ENCODE results near the gene MGLL. TPM values are rescaled to one million over a fixed set of nuclear protein-coding genes. Genes with fewer than 3 reads are reported as not detected.

Gene MGLL
- total and polyA plus RNA-seq, 4 donors: 9.4 to 277 (median 74.2) TPM

- Histone ChIP-seq H3K4me1 (ENCODE audit: control insufficient read depth in 4 of 4, insufficient read depth in 4 of 4, low read length in 3 of 4) (no peaks in the 10 kb centered on the region), H3K36me3 (ENCODE audit: control insufficient read depth in 4 of 4, insufficient read depth in 3 of 4, low read depth in 1 of 4, low read length in 3 of 4) (no peaks in the 10 kb centered on the region), H3K27ac (ENCODE audit: low read depth in 1 of 2, low read length in 2 of 2) (no peak overlapping the region), H3K9ac (ENCODE audit: low read depth in 1 of 2, low read length in 2 of 2) (no peak overlapping the region), H3K4me3 (ENCODE audit: low read depth in 1 of 3, low read length in 3 of 3) (no peak overlapping the region), H3K27me3 (ENCODE audit: control insufficient read depth in 4 of 4, insufficient read depth in 4 of 4, low read length in 3 of 4) (no peaks in the 10 kb centered on the region), H3K9me3 (ENCODE audit: control insufficient read depth in 4 of 4, low read length in 3 of 4) (no peaks in the 10 kb centered on the region)
- TF ChIP-seq FOXA1 (IDR thresholded peaks at IDR 0.05): no peak
- TF ChIP-seq CTCF (IDR thresholded peaks at IDR 0.05; ENCODE audit: low read depth, low read length, missing input control): no peak
- no peak for TF ChIP-seq RXRA (IDR thresholded peaks at IDR 0.05)
- no peak for TF ChIP-seq NR2F2 (IDR thresholded peaks at IDR 0.05)
- TF ChIP-seq TAF1 (conservative IDR thresholded peaks at IDR 0.05): no peak
- no peak for TF ChIP-seq GABPA (IDR thresholded peaks at IDR 0.05 in 1 of 2, conservative IDR thresholded peaks at IDR 0.05 in 1 of 2)
- no peak for TF ChIP-seq ATF3 (IDR thresholded peaks at IDR 0.05)
- TF ChIP-seq HNF4G (IDR thresholded peaks at IDR 0.05): no peak
- TF ChIP-seq, protein P1, sequence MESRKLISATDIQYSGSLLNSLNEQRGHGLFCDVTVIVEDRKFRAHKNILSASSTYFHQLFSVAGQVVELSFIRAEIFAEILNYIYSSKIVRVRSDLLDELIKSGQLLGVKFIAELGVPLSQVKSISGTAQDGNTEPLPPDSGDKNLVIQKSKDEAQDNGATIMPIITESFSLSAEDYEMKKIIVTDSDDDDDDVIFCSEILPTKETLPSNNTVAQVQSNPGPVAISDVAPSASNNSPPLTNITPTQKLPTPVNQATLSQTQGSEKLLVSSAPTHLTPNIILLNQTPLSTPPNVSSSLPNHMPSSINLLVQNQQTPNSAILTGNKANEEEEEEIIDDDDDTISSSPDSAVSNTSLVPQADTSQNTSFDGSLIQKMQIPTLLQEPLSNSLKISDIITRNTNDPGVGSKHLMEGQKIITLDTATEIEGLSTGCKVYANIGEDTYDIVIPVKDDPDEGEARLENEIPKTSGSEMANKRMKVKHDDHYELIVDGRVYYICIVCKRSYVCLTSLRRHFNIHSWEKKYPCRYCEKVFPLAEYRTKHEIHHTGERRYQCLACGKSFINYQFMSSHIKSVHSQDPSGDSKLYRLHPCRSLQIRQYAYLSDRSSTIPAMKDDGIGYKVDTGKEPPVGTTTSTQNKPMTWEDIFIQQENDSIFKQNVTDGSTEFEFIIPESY (IDR thresholded peaks at IDR 0.05): no peak
- no peak for TF ChIP-seq SP1 (IDR thresholded peaks at IDR 0.05)
- TF ChIP-seq FOXA2 (IDR thresholded peaks at IDR 0.05): no peak
- TF ChIP-seq, protein P2, sequence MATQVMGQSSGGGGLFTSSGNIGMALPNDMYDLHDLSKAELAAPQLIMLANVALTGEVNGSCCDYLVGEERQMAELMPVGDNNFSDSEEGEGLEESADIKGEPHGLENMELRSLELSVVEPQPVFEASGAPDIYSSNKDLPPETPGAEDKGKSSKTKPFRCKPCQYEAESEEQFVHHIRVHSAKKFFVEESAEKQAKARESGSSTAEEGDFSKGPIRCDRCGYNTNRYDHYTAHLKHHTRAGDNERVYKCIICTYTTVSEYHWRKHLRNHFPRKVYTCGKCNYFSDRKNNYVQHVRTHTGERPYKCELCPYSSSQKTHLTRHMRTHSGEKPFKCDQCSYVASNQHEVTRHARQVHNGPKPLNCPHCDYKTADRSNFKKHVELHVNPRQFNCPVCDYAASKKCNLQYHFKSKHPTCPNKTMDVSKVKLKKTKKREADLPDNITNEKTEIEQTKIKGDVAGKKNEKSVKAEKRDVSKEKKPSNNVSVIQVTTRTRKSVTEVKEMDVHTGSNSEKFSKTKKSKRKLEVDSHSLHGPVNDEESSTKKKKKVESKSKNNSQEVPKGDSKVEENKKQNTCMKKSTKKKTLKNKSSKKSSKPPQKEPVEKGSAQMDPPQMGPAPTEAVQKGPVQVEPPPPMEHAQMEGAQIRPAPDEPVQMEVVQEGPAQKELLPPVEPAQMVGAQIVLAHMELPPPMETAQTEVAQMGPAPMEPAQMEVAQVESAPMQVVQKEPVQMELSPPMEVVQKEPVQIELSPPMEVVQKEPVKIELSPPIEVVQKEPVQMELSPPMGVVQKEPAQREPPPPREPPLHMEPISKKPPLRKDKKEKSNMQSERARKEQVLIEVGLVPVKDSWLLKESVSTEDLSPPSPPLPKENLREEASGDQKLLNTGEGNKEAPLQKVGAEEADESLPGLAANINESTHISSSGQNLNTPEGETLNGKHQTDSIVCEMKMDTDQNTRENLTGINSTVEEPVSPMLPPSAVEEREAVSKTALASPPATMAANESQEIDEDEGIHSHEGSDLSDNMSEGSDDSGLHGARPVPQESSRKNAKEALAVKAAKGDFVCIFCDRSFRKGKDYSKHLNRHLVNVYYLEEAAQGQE (IDR thresholded peaks at IDR 0.05): no peak
- TF ChIP-seq EGR1 (IDR thresholded peaks at IDR 0.05; ENCODE audit: low read depth in 2 of 2): no peak
- DNase-seq (ENCODE audit: low spot score): no peak
- 91% methylated on average over 5 of the region's 5 CpGs for WGBS
Observed at GRCh38 chr3:127639173-127640041, 182.9 kb downstream of the MGLL start.

Other genes starting within 250 kb of the MGLL start
- 10 to 100 TPM; 20.6 to 27.1 TPM for gene TPRA1, start 231.8 kb downstream of the MGLL start, total RNA-seq
- 10 to 100 TPM; 17.3 to 21.9 TPM for gene TPRA1, start 231.8 kb downstream of the MGLL start, polyA plus RNA-seq
- 10 to 100 TPM in 1 of 2 donors, 1 to 10 TPM in 1; 2.1 to 98.8 TPM for gene MCM2, start 224.1 kb downstream of the MGLL start, total RNA-seq
- 1 to 10 TPM in 1 of 2 donors, under 1 TPM in 1; 0.58 to 3.4 TPM for gene MCM2, start 224.1 kb downstream of the MGLL start, polyA plus RNA-seq
- gene PODXL2, start 193.3 kb downstream of the MGLL start, total RNA-seq: 1 to 10 TPM in 1 of 2 donors, under 1 TPM in 1; 0.67 to 1.4 TPM
- 1 to 10 TPM in 1 of 2 donors, under 1 TPM in 1; 0.47 to 1.1 TPM for gene PODXL2, start 193.3 kb downstream of the MGLL start, polyA plus RNA-seq
- 1 to 10 TPM; 9.7 to 9.8 TPM for gene ABTB1, start 149.6 kb downstream of the MGLL start, total RNA-seq
- 10 to 100 TPM; 12.1 to 14.1 TPM for gene ABTB1, start 149.6 kb downstream of the MGLL start, polyA plus RNA-seq
- under 1 TPM; 0.08 to 0.89 TPM for gene KBTBD12, start 92.7 kb upstream of the MGLL start, total RNA-seq
- gene KBTBD12, start 92.7 kb upstream of the MGLL start, polyA plus RNA-seq: under 1 TPM in 1 of 2 donors, not detected in 1; 0.02 TPM
- gene SEC61A1, start 229.9 kb upstream of the MGLL start, total RNA-seq: 100 to 1,000 TPM in 1 of 2 donors, 10 to 100 TPM in 1; 80.4 to 295 TPM
- gene SEC61A1, start 229.9 kb upstream of the MGLL start, polyA plus RNA-seq: 100 to 1,000 TPM in 1 of 2 donors, 10 to 100 TPM in 1; 90.8 to 203 TPM